Endothelial cell of umbilical vein (primary cell): Measurements from ENCODE around the gene ACOT11. TPM values are rescaled to one million over a fixed set of nuclear protein-coding genes. Genes with fewer than 3 reads are reported as not detected.

ENCODE experiments used
- BruUV-seq: library from RNA; stranded (reverse); fragments of 400-500 nt; replicated peaks from 2 replicates; lab custom pipeline; 2021; lab: Mats Ljungman, UMichigan
- CTCF ChIA-PET: fragments of 300-600, 350-600 bp; sonication (Branson Sonifier 250); formaldehyde crosslinking; loops from one replicate; lab custom pipeline; 2021; ENCODE audit warnings: antibody characterized with exemption, inconsistent platforms; lab: Charles Lee
- POLR2A ChIA-PET: fragments of 300-600, 350-600 bp; sonication (Branson Sonifier 250); formaldehyde crosslinking; loops from one replicate; lab custom pipeline; 2021; ENCODE audit warnings: antibody characterized with exemption, inconsistent platforms; lab: Charles Lee
- DNase-seq: peaks from one replicate; pipeline ENCODE4 v3.0.0-alpha.2; 2011; ENCODE audit warnings: low read depth, low spot score
- FAIRE-seq: peaks from 2 replicates; lab custom pipeline; 2011; peaks lifted over from hg19 to GRCh38; lab: Jason Lieb, UNC
- H2AFZ ChIP-seq: 2 replicates; pipeline ENCODE4 v1.6.0; 2012; ENCODE audit warnings: low read depth, low read length, control low read depth, inconsistent platforms
- H3K27ac ChIP-seq: 2 replicates; pipeline ENCODE4 v1.5.1; 2011; ENCODE audit warnings: low read depth, mild to moderate bottlenecking, control low read depth, low read length, moderate library complexity; ENCODE audit not compliant: insufficient read depth
- H3K27me3 ChIP-seq, 2 experiments: 2 replicates each; pipeline versions ENCODE4 v1.6.0 to v1.6.1; 2011; ENCODE audit warnings: low read length in 2 of 2, mixed read lengths in 1 of 2; ENCODE audit not compliant: control insufficient read depth in 2 of 2, insufficient read depth in 2 of 2
- H3K36me3 ChIP-seq, 2 experiments: 2 replicates in 1 of 2; 3 replicates in 1 of 2; pipeline ENCODE4 v1.5.1; 2011; ENCODE audit warnings: low read length in 2 of 2, mild to moderate bottlenecking in 1 of 2, moderate library complexity in 1 of 2; ENCODE audit not compliant: control insufficient read depth in 2 of 2, insufficient read depth in 2 of 2; ENCODE audit errors: extremely low read depth in 1 of 2
- H3K4me1 ChIP-seq: 3 replicates; pipeline ENCODE4 v1.5.1; 2011; ENCODE audit warnings: mild to moderate bottlenecking, low read length; ENCODE audit not compliant: control insufficient read depth, insufficient read depth; ENCODE audit errors: extremely low read depth
- H3K4me2 ChIP-seq: 2 replicates; pipeline ENCODE4 v1.6.1; 2011; ENCODE audit warnings: low read length, control low read depth, mixed read lengths; ENCODE audit not compliant: insufficient read depth
- H3K4me3 ChIP-seq, 3 experiments: fragments of 200-600 bp in 1 of 3; sonication (generic), shearing (Covaris generic) in 1 of 3; replicated peaks in 1 of 3; 2 replicates each; pipeline ENCODE4 v1.5.1; 2011 to 2016; ENCODE audit warnings: control low read depth in 3 of 3, low read length in 3 of 3, mild to moderate bottlenecking in 2 of 3, inconsistent platforms in 1 of 3, low read depth in 1 of 3, moderate library complexity in 1 of 3; ENCODE audit not compliant: insufficient read depth in 1 of 3
- H3K79me2 ChIP-seq: 2 replicates; pipeline ENCODE4 v1.6.0; 2012; ENCODE audit warnings: low read length, inconsistent platforms; ENCODE audit not compliant: control insufficient read depth, insufficient read depth
- H3K9ac ChIP-seq: replicated peaks from 2 replicates; pipeline ENCODE3; 2011; ENCODE audit warnings: low read length, control low read depth; ENCODE audit not compliant: insufficient read depth; ENCODE audit errors: extremely low read depth
- H3K9me1 ChIP-seq: replicated peaks from 3 replicates; pipeline ENCODE4 v1.6.0; 2011; ENCODE audit warnings: mild to moderate bottlenecking, low read length; ENCODE audit not compliant: control insufficient read depth, insufficient read depth; ENCODE audit errors: extremely low read depth
- H3K9me3 ChIP-seq: replicated peaks from 2 replicates; pipeline ENCODE4 v1.5.1; 2012; ENCODE audit warnings: low read length, inconsistent platforms; ENCODE audit not compliant: control insufficient read depth, insufficient read depth
- H4K20me1 ChIP-seq: replicated peaks from 2 replicates; pipeline ENCODE3; 2011; ENCODE audit warnings: mild to moderate bottlenecking, low read length; ENCODE audit not compliant: control insufficient read depth, insufficient read depth; ENCODE audit errors: extremely low read depth
- CTCF ChIP-seq, 2 donors: IDR thresholded peaks; 1 replicate in 1 of 2; 2 replicates in 1 of 2; pipeline ENCODE4 v1.5.1; 2011; ENCODE audit warnings: low read length in 2 of 2, mild to moderate bottlenecking in 2 of 2, moderate library complexity in 2 of 2, control low read depth in 1 of 2, inconsistent platforms in 1 of 2, low read depth in 1 of 2; ENCODE audit not compliant: insufficient read depth in 1 of 2; ENCODE audit errors: extremely low read depth in 1 of 2
- EZH2 ChIP-seq: IDR thresholded peaks from 2 replicates; pipeline ENCODE4 v1.6.1; 2012; ENCODE audit warnings: borderline replicate concordance, low read depth, mild to moderate bottlenecking, moderate library complexity, low read length, inconsistent platforms; ENCODE audit not compliant: severe bottlenecking
- FOS ChIP-seq: IDR thresholded peaks from 2 replicates; pipeline ENCODE4 v1.6.1; 2011; ENCODE audit warnings: mild to moderate bottlenecking, low read length, moderate library complexity, borderline replicate concordance; ENCODE audit not compliant: insufficient read depth
- GATA2 ChIP-seq: IDR thresholded peaks from 2 replicates; pipeline ENCODE4 v1.7.0; 2011; ENCODE audit warnings: low read depth, mild to moderate bottlenecking, moderate library complexity, mixed read lengths, low read length; ENCODE audit not compliant: insufficient read length, insufficient read depth
- JUN ChIP-seq: IDR thresholded peaks from 2 replicates; pipeline ENCODE4 v1.6.1; 2011; ENCODE audit warnings: borderline replicate concordance, low read depth; ENCODE audit not compliant: insufficient read length, insufficient read depth
- MAX ChIP-seq: IDR thresholded peaks from 2 replicates; pipeline ENCODE4 v1.6.1; 2011; ENCODE audit not compliant: insufficient read depth, insufficient read length
- MYC ChIP-seq: IDR thresholded peaks from one replicate; pipeline ENCODE4 v1.6.1; 2011; ENCODE audit warnings: mild to moderate bottlenecking, low read depth, low read length
- POLR2A ChIP-seq: IDR thresholded peaks from 2 replicates; pipeline ENCODE4 v1.6.1; 2012; ENCODE audit warnings: low read depth, mild to moderate bottlenecking, control low read depth, low read length
- POLR2AphosphoS5 ChIP-seq: IDR thresholded peaks from 2 replicates; pipeline ENCODE4 v1.6.1; 2012; ENCODE audit warnings: low read depth, mild to moderate bottlenecking, control low read depth, low read length, moderate library complexity; ENCODE audit not compliant: insufficient read depth
- dilution Hi-C: fragments of 300-500 bp; cut with MboI; formaldehyde crosslinking; loops from one replicate; pipeline ENCODE4 v1.15.0; 2019; ENCODE audit warnings: low sequenced_read_pairs; ENCODE audit not compliant: extremely low pct_ligation_motif_present
- intact Hi-C: fragments of 100-400 bp; cut with micrococcal nuclease; formaldehyde crosslinking; loops from one replicate; pipeline ENCODE4 v1.10.0; 2022
- polyA plus RNA-seq, 4 experiments: library from polyadenylated mRNA; depleted of rRNA in 3 of 4; stranded (reverse) in 3 of 4; unstranded in 1 of 4; fragments of >200 nt; gene quantifications; 2 replicates each; pipeline versions ENCODE4 v1.2.1 to v1.2.3, GENCODE V29; 2011 to 2012; ENCODE audit warnings: missing spikeins in 1 of 4
- total RNA-seq: library from RNA; stranded (reverse); gene quantifications from 2 replicates; pipeline ENCODE4 v1.2.3, GENCODE V29; 2021

The ACOT11 gene
- total and polyA plus RNA-seq, 2 donors (not counting 3 experiments of a cell fraction or from before 2014, with no cell fraction given): 4.5 to 5.4 TPM

GRCh38 chr1:54601730-54602129 lies 53.7 kb downstream of the ACOT11 start:
- no peak overlapping the region for H3K9ac ChIP-seq

GRCh38 chr1:54602554-54602953 lies 54.5 kb downstream of the ACOT11 start:
- intact Hi-C loops: no loop called here
- H3K9me3 ChIP-seq: no peaks in the 10 kb centered on the region
- H3K27me3 ChIP-seq: no peaks in the 10 kb centered on the region
- H3K9ac ChIP-seq: no peak overlapping the region
- ChIA-PET CTCF (no interaction called here), POLR2A (no interaction called here)
- H2AFZ ChIP-seq: no peak overlapping the region
- H4K20me1 ChIP-seq: no peaks in the 10 kb centered on the region
- DNase-seq: no peak
- H3K36me3 ChIP-seq: no peaks in the 10 kb centered on the region
- dilution Hi-C loops: no loop called here
- FAIRE-seq: no peak
- TF ChIP-seq MYC: no peak
- no peak for TF ChIP-seq POLR2AphosphoS5
- TF ChIP-seq GATA2: no peak
- no peak for TF ChIP-seq CTCF (IDR thresholded peaks at IDR 0.05; ENCODE audit: extremely low read depth in 1 of 2, insufficient read depth in 1 of 2, low read depth in 1 of 2, low read length in 2 of 2)
- TF ChIP-seq JUN: no peak
- no peak for TF ChIP-seq MAX
- TF ChIP-seq FOS: no peak
- H3K9me1 ChIP-seq: no peaks in the 10 kb centered on the region
- H3K4me1 ChIP-seq: peaks cover 3% of the 10 kb centered on the region
- H3K4me3 ChIP-seq: no peak overlapping the region
- BruUV-seq: no TSS peak
- no peak overlapping the region for H3K27ac ChIP-seq
- no peak overlapping the region for H3K4me2 ChIP-seq
- H3K79me2 ChIP-seq: no peaks in the 10 kb centered on the region

More at GRCh38 chr1:54601730-54602129, 53.7 kb downstream of the ACOT11 start:
- no peaks in the 10 kb centered on the region for H3K79me2 ChIP-seq
- DNase-seq (no peak), FAIRE-seq (no peak)
- peaks cover 3% of the 10 kb centered on the region for H3K4me1 ChIP-seq
- no peak overlapping the region for H3K27ac ChIP-seq
- no peak overlapping the region for H3K4me2 ChIP-seq
- POLR2A ChIA-PET: no interaction called here
- no peaks in the 10 kb centered on the region for H4K20me1 ChIP-seq
- H3K27me3 ChIP-seq: no peaks in the 10 kb centered on the region
- H2AFZ ChIP-seq: no peak overlapping the region
- dilution Hi-C loops: no loop called here
- TF ChIP-seq MYC (no peak), POLR2A (no peak), EZH2 (no peak), FOS (no peak), MAX (no peak), JUN (no peak), GATA2 (no peak), POLR2AphosphoS5 (no peak)
- BruUV-seq: no TSS peak
- H3K4me3 ChIP-seq: no peak overlapping the region
- H3K9me1 ChIP-seq: no peaks in the 10 kb centered on the region
- intact Hi-C loops: no loop called here
- CTCF ChIA-PET: no interaction called here
- H3K9me3 ChIP-seq: no peaks in the 10 kb centered on the region
- no peaks in the 10 kb centered on the region for H3K36me3 ChIP-seq
